Measurements from ENCODE around the gene KCNH1.

KCNH1 gene

GRCh38 chr1:210773450-210773849, 360.5 kb downstream of the KCNH1 start:
- no peak overlapping the region for H3K4me3 ChIP-seq (ENCODE audit: control insufficient read depth, low read depth, low read length)
- TF ChIP-seq CTCF (conservative IDR thresholded peaks at IDR 0.05; ENCODE audit: control insufficient read depth, insufficient read depth, low read depth, low read length): no peak
- DNase-seq (ENCODE audit: low read depth): no peak

- H3K4me3 ChIP-seq (ENCODE audit: control insufficient read depth, low read depth, low read length): no peak overlapping the region
- TF ChIP-seq CTCF (conservative IDR thresholded peaks at IDR 0.05; ENCODE audit: control insufficient read depth, insufficient read depth, low read depth, low read length): no peak
- no peak for DNase-seq (ENCODE audit: low read depth)
Measured at GRCh38 chr1:210771131-210771530, 362.8 kb downstream of the KCNH1 start.

GRCh38 chr1:210770396-210770984, 363.5 kb downstream of the KCNH1 start:
- DNase-seq (ENCODE audit: low read depth): no peak

GRCh38 chr1:210769473-210769872, 364.5 kb downstream of the KCNH1 start:
- DNase-seq (ENCODE audit: low read depth): no peak
- no peak overlapping the region for H3K4me3 ChIP-seq (ENCODE audit: control insufficient read depth, low read depth, low read length)
- no peak for TF ChIP-seq CTCF (conservative IDR thresholded peaks at IDR 0.05; ENCODE audit: control insufficient read depth, insufficient read depth, low read depth, low read length)

More at GRCh38 chr1:210770396-210770984, 363.5 kb downstream of the KCNH1 start:
- no peak overlapping the region for H3K4me3 ChIP-seq (ENCODE audit: control insufficient read depth, low read depth, low read length)
- no peak for TF ChIP-seq CTCF (conservative IDR thresholded peaks at IDR 0.05; ENCODE audit: control insufficient read depth, insufficient read depth, low read depth, low read length)

- no peak overlapping the region for H3K4me3 ChIP-seq (ENCODE audit: control insufficient read depth, low read depth, low read length)
- TF ChIP-seq CTCF (conservative IDR thresholded peaks at IDR 0.05; ENCODE audit: control insufficient read depth, insufficient read depth, low read depth, low read length): no peak
- no peak for DNase-seq (ENCODE audit: low read depth)
Measured at GRCh38 chr1:210764536-210764935, 369.4 kb downstream of the KCNH1 start.

- no peak overlapping the region for H3K4me3 ChIP-seq (ENCODE audit: control insufficient read depth, low read depth, low read length)
- TF ChIP-seq CTCF (conservative IDR thresholded peaks at IDR 0.05; ENCODE audit: control insufficient read depth, insufficient read depth, low read depth, low read length): no peak
- DNase-seq (ENCODE audit: low read depth): no peak
Measured at GRCh38 chr1:210758761-210759160, 375.2 kb downstream of the KCNH1 start.

GRCh38 chr1:210758261-210758660, 375.7 kb downstream of the KCNH1 start:
- no peak overlapping the region for H3K4me3 ChIP-seq (ENCODE audit: control insufficient read depth, low read depth, low read length)
- no peak for TF ChIP-seq CTCF (conservative IDR thresholded peaks at IDR 0.05; ENCODE audit: control insufficient read depth, insufficient read depth, low read depth, low read length)
- no peak for DNase-seq (ENCODE audit: low read depth)
